ENCODE data around the gene NT5C1A.

NT5C1A gene

DNA sequence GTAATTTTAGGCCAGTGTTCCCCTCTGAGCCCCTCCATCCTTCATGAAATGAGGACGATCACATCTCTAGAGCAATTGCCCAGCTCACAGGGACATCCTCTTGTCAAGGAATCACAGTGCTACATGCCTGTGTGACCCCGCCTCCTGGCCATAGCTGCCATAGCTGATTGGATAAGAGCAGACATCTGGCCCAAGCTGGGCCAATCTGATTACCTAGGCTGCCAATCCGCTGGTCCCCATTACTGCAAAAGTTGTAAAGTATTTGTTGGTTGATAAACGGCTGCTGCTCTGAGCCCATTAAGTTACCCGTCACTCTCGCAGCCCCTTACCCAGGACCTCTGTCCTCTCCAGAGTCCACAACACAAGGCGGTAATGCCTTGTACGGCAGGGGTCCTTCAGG lies 8.3 kb downstream of the NT5C1A start:
- DNase-seq: no peak

DNA sequence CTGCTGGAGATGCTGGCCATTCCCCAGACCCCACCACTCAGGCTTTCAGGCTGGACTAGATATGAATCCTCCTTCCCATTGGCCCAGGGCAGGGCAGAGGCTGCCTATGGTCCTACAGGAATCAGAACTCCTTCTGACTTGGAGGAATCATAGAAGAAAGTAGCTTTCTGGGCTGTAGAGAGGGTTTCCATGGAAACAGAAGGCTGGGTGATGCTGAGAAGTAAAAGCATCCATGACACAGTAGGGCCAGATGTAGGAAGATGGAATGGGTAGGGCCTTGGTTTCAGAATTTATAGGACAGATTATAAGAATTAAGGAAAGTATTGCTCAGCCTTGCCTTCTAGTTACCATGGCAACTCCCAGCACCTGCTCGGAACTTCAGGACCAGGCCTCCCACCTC lies 9.0 kb downstream of the NT5C1A start:
- no peak for DNase-seq

DNA sequence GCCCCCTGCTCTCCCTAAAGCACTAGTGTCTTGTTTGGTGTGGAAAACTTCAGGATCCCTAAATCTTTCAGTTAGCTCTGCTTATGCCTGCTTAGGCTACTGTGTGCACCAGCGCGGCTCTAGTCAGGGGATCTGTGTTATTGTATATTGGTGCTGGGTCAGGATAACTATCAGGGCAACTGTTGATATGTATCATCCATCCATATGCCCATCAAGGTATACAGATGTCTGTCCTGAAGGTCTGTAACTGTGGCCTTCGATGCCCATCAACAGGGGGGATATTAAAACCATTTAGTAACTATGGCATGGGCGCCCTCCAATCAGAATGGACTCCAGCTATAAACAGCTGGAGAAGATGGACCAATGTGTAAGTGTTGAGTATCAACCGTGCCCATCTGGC lies 12.4 kb downstream of the NT5C1A start:
- no peak for DNase-seq

DNA sequence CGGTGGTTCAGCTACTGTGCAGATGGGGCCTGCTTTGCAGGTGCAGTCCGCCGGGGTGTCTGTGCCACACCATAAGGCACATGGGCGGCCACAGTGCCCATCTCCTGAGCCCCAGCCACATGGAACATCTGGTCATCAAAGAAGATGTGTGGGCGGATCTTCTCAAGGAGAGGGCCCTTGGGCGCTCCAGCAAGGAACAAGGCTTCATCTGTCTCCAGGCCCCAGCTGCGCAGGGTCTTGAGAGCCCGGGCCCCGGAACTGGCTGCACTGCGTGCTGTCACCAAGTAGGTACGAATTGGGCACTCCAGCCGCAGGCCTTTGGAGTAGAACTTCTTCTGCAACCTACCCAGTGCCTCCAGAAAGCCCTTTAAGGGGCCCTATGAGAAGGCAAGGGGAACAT lies 12.8 kb downstream of the NT5C1A start:
- no peak for DNase-seq

DNA sequence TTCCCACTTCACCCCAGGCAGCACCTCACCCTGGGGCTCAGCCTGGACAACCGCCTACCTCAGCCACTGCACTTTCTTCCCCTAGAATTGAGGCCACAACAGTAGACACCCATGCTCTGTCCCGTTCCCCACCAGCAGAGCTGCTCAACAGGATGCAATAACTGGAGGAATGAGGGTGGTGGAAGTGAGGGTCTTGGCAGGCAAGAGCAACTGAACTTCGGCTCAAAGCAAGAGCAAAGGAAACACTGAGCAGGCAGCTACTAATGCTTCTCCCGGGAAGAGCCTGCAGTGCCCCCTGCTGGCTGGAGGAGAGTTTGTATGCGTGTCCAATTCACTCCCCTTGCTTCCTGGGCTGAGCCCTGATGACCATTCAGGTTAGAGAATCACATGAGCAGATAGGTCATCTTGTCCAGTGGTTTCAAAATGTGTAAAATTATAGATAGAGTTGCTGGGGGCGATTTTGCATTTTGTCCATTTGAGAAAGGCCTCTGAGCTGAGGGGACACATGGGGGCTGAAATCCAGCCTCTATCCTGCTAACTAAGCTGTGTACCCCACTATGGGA lies 13.9 kb downstream of the NT5C1A start:
- DNase-seq: peak in 28 of 51 donors; percentile 8 to 65 (median 31)

DNA sequence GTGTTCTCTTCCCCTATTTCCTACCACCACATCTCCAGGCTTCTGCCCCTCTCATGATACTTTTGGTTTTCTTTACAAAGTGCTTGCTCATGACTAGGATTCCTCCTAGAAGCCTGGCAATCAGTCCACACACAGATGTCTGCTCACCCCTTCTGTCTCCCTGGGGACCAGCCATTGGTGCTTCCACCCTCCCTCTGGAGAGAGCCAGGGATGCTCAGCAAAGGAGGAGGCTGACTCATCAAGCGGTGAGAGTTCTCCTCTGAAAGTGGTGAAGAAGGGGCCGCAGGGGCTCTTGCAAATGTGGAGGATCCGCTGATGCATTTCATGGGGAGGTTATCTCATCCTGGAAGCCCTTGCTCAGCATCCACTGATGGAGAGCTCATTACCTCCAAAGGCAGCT lies 14.5 kb downstream of the NT5C1A start:
- DNase-seq: peak in 1 of 51 donors; percentile 66

DNA sequence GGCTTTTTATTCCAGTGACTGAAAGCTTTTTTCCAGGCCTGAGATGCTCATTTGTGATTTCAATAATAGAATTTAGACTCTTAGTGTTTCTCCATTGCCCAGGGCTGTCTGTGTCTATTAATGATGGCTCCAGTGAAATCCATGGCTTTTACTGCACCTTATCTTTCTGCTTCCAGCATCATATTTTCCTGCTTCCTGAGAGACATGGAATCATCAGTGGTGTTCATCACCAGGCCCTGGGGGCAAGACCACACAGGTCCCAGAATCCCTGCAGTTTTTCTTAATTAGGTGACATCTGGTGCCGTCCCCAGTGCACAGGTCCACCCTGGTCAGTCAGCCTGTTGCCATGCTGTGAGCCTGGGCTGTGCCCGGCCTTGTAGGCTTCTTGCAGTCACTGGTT lies 15.5 kb downstream of the NT5C1A start:
- no peak for DNase-seq

DNA sequence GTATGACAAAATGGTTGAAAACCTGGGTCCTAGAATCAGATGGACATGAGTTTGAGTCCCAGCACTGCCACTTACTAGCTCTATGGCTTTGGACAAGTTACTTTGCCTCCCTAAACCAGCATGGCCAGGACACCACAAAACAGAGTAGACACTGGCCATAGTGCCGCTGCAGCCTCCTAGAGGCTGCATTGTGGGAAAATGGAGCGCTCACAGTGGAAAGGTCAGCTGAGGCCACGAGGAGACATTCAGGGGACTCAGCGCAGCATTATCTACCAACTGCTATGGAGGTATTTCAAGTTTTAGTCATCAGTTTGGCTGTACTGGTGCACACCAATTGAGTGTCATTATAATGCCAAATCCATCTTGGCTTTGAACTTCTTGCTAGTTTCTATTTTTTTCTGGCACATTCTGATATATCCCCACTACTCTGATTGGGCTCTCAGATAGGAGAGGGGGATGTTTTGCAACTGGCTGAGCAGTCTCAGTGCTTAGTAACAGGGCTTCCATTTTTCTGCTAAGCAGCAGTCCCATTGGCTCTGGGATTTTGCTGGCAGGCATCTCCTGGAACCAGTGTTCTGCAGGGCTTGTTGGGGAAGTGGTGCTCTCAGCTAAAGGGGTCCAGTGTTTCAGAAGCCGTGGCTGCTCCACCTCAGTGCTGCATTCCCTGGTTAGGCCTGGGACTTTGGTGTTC lies 16.2 kb downstream of the NT5C1A start:
- peak in 5 of 51 donors; percentile 10 to 19 (median 11) for DNase-seq

DNA sequence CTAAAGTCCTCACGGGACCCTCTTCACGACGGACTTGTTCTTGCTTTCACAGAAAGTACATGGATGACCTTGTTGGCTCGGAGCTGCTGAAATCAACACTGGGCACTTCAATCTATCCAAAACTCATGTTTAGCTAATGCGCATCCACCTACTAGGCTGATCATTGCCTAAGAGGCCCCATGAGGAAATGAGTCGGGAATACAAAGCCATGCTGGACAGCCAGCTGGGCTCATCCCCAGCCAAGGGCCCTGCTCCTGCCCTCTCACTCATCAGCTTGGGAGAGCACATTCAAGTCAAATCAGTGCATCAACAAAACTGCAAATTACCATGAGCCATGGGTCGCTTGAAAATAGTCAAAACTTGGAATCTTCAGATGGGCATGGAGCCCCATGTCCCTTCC lies 17.6 kb downstream of the NT5C1A start:
- DNase-seq: no peak

DNA sequence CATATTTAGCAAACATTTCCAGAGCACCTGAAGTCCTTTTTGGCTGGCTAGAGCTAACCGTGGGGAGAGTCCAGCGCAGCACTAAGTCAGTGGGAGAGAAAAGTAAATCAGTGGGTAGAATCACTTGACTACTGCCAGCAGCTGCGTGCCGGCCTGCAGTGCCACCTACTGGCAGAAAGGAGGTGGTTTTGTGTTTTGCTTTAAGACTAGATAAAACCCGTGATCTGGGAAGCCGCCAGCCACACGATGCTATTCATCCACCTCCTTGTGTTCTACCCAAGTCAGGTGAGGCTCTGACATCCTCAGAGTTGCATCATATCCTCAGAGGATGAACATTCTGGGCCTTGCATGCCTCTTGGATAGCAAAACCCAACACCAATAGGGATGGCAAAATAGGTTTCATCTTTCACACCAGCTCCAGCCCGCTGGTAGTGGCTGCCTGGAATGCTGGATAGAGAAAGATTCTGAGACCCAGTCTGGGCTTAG lies 18.3 kb downstream of the NT5C1A start:
- peak in 48 of 51 donors; percentile 9 to 85 (median 62) for DNase-seq

DNA sequence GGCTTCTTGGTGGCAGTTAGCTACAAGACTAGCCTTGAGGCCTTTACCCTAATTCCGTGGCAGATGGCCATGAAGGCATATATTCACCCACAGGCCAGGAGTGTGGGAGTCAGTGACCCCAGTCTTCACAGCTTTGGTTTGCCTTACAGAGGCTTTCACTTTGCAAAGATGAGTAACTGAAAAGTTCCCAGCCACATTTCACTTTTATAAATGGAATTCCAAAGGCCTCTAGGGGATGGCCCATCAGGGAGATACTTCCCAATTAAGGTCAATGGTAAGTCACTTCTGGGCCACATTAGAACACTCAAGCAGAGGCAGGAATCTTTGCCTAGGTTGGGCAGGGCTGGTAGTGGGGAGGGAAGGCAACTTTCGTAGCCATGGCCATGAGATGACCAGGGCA lies 19.4 kb downstream of the NT5C1A start:
- DNase-seq: no peak

DNA sequence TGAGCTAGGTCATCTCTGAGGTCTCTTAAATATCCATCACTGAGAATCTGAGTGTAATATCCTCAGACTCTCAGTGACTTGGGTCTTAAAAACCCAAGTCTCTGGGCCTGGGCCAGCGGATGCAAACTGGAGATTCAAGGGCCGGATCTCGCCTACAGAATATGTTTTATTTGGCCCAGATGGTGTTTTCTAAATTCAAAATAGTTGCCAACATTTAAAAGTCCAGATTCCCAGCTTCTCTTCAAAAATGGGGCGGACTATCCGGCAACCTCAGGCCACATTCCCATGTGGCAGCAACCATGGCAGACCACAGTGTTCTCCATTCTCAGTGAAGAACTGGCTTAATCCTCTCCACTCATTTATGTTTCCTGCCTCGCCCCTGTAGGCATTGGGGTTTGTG lies 19.8 kb downstream of the NT5C1A start:
- DNase-seq: no peak

DNA sequence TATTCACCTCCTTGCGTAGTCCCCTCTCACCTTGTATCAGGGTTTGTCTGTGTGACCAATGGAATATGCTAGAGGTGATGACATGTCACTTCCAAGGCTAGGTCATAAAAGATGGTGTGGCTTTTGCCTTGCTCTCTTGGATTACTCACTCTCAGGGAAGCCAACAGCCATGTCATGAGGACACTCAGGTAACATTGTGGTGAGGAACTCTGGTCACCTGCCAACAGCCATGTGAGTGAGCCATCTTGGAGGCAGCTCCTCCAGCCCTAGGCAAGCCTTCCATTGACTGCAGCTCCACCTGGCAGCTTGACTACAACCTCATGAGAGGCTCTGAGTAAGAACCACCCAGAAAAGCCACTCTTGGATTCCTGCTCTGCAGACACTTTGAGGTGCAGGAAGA lies 21.5 kb downstream of the NT5C1A start:
- DNase-seq: no peak

DNA sequence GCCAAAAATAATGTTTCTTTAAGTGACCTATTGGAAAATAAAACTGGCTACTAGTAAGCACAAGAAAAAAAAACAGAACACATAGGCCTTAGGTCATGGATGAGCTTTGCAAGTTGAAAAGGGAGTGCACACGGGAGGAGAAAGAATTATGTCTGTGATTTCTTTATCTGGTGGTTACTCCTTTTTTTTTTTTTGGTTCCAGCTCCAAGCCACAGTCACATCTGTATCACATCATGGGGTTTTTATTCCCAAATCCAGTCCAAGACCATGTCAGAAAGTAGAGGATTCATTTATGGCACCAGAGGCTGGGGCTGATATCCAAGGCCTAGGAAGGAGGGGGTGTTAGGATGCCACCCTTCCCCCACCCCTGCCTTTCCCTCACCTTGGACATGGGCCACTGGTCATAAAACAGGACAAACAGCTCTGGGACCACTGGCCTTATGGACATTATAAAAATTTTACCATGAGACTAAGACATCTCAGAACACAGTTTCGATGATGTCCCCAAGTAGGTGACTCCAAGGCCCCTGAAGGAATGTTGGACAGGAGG lies 22.2 kb downstream of the NT5C1A start:
- no peak for DNase-seq

DNA sequence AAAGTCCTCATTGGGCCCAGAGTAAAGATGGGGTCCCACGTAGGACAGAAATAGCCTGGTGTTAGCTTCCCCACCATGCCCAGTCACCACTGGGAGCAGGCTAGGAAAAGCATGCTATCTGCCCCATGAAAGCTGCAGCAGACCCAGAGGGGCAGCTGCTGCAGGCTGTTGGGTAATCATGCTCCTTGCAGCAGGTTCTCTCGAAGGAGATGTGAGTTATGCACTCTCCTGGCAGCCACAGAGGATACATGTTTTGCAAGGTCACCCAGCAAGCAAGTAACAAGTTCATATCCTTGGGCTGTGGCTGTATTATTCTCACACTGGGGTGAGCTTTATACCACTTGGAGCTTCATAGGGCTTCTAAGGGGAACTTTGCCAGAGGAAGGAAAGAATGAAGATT lies 23.4 kb downstream of the NT5C1A start:
- DNase-seq: no peak

DNA sequence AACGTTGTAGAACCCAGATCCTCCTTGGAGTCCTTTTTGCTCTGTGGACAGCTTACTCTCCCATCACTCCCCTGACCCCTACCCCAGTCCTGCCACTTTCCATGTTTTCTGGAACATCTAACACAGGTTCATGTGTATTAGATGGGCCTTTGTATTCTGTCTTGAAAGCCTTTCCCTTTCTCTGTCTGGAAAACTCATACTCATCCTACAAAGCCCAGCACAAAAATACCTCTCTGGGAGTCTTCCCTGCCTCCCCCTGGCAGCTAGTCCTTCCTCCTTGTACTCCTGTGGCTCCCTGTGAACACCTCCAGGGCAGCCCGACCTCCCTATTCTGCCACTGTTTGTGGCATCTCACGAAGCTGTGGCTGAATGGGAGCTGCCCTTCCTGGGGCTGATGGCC lies 24.7 kb downstream of the NT5C1A start:
- no peak for DNase-seq

DNA sequence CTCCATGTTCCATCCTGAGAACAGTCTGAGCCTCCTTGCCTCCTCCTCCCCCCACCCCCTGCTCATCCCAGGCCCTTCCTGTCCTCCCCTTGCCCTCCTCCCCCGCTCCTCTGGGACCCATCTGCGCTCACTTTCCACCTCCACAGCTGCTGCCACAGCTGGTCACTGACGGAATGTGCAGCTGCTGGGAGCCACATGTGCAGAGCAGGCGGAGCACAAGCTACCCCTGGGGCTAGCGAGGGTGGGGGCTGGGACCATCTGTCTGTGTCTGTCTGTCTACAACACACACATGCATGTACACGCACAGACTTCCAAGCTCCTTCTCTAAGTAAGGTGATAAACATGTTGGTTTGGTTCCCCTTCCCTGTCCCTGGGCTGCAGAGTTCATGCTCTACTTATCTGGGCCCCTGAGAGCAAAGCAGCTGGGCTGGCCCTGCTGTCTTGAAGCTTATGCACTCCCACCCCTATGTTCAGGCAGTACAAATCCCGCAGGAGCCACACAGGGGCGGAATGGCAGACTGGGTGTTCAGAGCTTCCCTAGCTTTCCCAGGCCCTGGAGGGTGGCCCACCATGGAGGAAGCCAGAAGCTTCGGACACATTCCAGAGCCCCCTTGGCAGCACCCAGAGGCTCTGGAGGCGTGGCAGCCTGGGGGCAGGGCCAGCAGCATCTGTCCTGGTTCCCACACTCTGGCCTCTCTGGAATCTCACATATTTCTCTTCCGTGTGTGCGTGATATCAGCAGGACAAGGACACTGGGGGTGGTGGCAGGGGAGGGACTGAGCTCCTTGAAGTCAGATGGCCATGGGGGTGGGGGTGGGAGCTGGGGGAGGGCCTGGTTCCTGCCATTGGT lies 25.4 kb downstream of the NT5C1A start:
- no peak for DNase-seq

DNA sequence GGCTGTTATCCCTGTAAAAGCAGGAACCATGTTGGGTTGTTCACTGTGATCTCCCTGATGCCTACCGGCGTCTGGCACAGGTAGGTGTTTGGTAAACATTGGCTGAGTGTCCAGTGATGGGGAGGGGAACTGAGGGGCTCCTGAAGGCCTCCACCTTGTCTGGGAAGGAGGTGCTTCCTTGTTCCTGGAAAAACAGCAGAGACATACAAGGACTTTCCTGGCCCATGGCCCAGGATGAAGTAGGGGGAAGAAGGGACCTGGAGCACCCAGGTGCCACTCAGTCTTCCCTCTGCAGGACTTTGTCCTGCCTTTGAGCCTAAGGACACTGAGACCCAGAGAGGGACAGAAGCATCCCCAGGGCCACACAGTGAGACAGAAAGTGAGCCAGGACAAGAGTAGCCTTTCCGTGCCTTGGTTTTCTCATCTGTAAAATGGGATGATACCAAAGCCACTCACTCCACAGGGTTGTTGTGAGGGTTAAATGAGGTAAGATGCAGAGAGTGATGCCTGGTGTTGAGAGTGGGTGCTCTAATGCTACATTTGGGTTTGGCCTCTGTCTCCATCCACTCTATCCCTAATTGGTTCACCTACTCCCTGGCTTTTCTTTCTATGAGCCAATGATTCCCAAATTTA lies 26.4 kb downstream of the NT5C1A start:
- no peak for DNase-seq

DNA sequence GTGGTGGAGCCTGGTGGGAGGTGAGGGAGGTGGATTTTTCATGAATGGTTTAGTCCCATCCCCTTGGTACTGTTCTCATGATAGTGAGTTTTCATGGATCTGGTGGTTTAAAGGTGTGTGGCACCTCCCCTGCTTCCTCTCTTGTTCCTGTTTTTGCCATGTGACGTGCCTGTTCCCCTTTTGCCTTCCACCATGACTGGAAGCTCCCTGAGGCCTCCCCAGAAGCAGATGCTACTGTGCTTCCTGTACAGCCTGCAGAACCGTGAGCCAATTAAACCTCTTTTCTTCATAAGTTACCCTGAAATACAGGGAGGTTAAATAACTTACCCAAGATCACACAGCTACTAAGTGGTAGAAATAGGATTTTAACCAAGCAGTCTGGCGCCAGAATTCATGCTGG lies 28.2 kb downstream of the NT5C1A start:
- DNase-seq: no peak

DNA sequence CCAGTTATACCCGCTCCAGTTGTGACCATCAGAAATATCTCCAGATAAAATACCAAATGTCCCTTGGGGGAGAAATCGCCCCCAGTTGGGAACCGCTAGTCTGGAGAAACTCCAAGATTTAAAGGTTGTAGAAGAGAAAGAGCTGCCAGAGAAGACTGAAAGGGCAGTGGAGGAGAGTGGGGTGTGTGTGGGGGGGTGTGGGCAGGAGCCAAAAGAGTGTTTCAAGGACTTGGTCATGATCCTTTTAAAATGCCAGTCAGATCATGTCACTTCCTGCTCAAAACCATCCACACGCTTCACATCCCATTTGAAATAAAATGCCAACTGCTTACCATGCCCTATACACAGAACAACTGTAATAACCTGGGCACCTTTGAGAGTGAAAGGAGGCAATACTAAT lies 29.1 kb downstream of the NT5C1A start:
- DNase-seq: no peak

DNA sequence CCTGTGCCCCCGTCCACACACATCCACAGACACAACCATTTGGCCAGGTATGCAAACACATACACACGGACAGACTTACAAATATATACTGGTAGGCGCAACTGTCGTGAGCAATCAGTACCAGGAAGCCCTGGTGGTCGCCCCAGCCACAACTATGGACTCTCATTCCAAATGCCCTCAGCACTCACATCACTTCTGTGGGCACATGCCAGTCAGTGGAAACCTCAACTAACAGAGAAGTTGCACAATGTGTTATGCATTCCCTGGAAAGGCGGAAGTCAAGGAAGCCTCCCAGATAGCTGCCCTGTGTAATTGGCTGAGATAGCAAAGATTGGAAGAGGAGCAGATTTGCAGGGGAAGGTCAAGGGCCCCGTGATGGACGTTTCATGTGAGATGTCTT lies 31.0 kb downstream of the NT5C1A start:
- no peak for DNase-seq
